Cardiac muscle cell (in vitro differentiated cells and primary cell): Measurements from ENCODE around the gene RUFY2. TPM values are rescaled to one million over a fixed set of nuclear protein-coding genes. Genes with fewer than 3 reads are reported as not detected.
A peak's percentile ranks its signal among the peaks of the same experiment; 100 is the strongest.
"Not testable (repeated sequence)": the region's sequence is repeated elsewhere in the genome, so short reads cannot be mapped to it uniquely, and the experiment has no call there.

Source experiments
- DNase-seq, 2 donors: peaks; one replicate each; pipeline versions ENCODE4 v3.0.0 to v3.0.0-alpha.2; 2010 to 2017; ENCODE audit warnings: low read depth in 1 of 2, low spot score in 1 of 2
- H3K27ac ChIP-seq: fragments of 200-600 bp; sonication (generic); 2 replicates; pipeline ENCODE4 v1.5.1; 2016
- H3K27me3 ChIP-seq: fragments of 200-600 bp; sonication (generic); 2 replicates; pipeline ENCODE4 v1.6.0; 2016; ENCODE audit warnings: control low read depth
- H3K36me3 ChIP-seq: fragments of 200-600 bp; sonication (generic); 2 replicates; pipeline ENCODE4 v1.5.1; 2016; ENCODE audit warnings: control low read depth
- H3K4me1 ChIP-seq: fragments of 200-600 bp; sonication (generic); 2 replicates; pipeline ENCODE4 v1.8.1; 2017; ENCODE audit warnings: low read depth, mild to moderate bottlenecking, mixed run types
- H3K4me3 ChIP-seq: fragments of 200-600 bp; sonication (generic); 2 replicates; pipeline ENCODE4 v1.5.1; 2016; ENCODE audit warnings: mild to moderate bottlenecking
- H3K9me3 ChIP-seq: fragments of 200-600 bp; sonication (generic); 2 replicates; pipeline ENCODE4 v1.5.1; 2017; ENCODE audit warnings: low read depth, mild to moderate bottlenecking, control low read depth
- polyA plus RNA-seq: library from polyadenylated mRNA; unstranded; fragments of >200 nt; fragmentation: Nextera tagmentation; extraction: Ambion mirVana; gene quantifications from 2 replicates; pipeline ENCODE4 v1.2.1, GENCODE V29; 2016
- total RNA-seq: library from RNA; depleted of rRNA; stranded (reverse); fragments of >200 nt; gene quantifications from 2 replicates; pipeline ENCODE4 v1.2.3, GENCODE V29; 2016
- TF ChIP-seq, protein P1 (sequence below): IDR thresholded peaks from 2 replicates; pipeline ENCODE4 v1.5.1; 2012; ENCODE audit warnings: low read depth, mild to moderate bottlenecking, low read length

The RUFY2 gene
- total RNA-seq (6.1 and 10.2 TPM in 2 replicates), polyA plus RNA-seq (12.1 and 16.2 TPM in 2 replicates)

- no peaks in the 10 kb centered on the region for H3K27me3 ChIP-seq
- H3K4me3 ChIP-seq: peak within 1 kb of the TSS; percentile 66
- H3K4me1 ChIP-seq: peaks cover 7% of the 10 kb centered on the region
- H3K36me3 ChIP-seq: no peaks in the 10 kb centered on the region
- H3K27ac ChIP-seq: peak within 1 kb of the TSS; percentile 90
- TF ChIP-seq, protein P1, sequence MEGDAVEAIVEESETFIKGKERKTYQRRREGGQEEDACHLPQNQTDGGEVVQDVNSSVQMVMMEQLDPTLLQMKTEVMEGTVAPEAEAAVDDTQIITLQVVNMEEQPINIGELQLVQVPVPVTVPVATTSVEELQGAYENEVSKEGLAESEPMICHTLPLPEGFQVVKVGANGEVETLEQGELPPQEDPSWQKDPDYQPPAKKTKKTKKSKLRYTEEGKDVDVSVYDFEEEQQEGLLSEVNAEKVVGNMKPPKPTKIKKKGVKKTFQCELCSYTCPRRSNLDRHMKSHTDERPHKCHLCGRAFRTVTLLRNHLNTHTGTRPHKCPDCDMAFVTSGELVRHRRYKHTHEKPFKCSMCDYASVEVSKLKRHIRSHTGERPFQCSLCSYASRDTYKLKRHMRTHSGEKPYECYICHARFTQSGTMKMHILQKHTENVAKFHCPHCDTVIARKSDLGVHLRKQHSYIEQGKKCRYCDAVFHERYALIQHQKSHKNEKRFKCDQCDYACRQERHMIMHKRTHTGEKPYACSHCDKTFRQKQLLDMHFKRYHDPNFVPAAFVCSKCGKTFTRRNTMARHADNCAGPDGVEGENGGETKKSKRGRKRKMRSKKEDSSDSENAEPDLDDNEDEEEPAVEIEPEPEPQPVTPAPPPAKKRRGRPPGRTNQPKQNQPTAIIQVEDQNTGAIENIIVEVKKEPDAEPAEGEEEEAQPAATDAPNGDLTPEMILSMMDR: peak; percentile 38
- no peaks in the 10 kb centered on the region for H3K9me3 ChIP-seq
- peak; percentile 88 for DNase-seq
Measured at GRCh38 chr10:68406815-68407548, at the start of gene RUFY2. TSS of gene RUFY2 (minus strand) at chr10:68407277. CDS start at chr10:68407189, 88 bp downstream.

DNA sequence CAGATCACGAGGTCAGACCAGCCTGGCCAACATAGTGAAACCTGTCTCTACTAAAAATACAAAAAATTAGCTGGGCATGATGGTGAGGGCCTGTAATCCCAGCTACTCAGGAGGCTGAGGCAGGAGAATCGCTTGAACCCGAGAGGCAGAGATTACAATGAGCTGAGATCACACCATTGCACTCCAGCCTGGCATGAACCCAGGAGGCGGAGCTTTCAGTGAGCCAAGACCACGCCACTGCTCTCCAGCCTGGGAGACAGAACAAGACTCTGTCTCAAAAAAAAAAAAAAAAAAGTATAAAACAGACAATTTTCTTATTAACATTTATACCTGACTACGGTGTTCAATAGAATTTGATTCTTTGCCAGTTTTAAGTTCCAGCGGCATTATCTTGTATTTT is 42.6 kb upstream of the RUFY2 start:
- not testable (repeated sequence) for H3K9me3 ChIP-seq, H3K4me1 ChIP-seq, H3K27me3 ChIP-seq, H3K36me3 ChIP-seq, H3K27ac ChIP-seq, H3K4me3 ChIP-seq
- peak in 1 of 2 donors; percentile 66 for DNase-seq

DNA sequence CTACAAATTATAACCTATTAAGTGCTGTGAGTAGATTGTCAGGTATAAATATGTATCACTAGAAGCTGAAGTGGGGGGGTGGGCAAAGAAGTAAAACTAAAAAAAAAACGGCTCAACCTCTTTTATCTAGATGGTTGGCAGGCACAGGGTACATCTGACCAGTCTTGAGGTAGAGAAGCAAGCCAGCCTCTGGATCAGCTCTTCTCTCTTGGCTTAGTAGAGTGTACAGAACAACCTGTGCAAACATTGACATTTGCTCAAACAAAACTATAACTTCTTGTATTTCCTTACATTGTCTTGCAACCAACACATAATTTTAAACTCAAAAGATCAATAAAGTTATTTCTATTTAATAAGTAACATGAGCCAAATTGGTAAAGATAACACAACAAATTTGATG is 39.1 kb upstream of the RUFY2 start:
- H3K27ac ChIP-seq: no peak overlapping the region
- TF ChIP-seq, protein P1: no peak
- no peak overlapping the region for H3K4me3 ChIP-seq
- no peak for DNase-seq
- H3K36me3 ChIP-seq: no peaks in the 10 kb centered on the region
- no peaks in the 10 kb centered on the region for H3K4me1 ChIP-seq
- H3K9me3 ChIP-seq: no peaks in the 10 kb centered on the region
- H3K27me3 ChIP-seq: no peaks in the 10 kb centered on the region

GRCh38 chr10:68442971-68443370 is 35.9 kb upstream of the RUFY2 start:
- TF ChIP-seq, protein P1: no peak
- Histone ChIP-seq H3K4me1 (no peaks in the 10 kb centered on the region), H3K4me3 (no peak overlapping the region), H3K9me3 (no peaks in the 10 kb centered on the region), H3K27me3 (no peaks in the 10 kb centered on the region), H3K36me3 (no peaks in the 10 kb centered on the region), H3K27ac (no peak overlapping the region)
- DNase-seq: no peak

- Histone ChIP-seq H3K27me3 (no peaks in the 10 kb centered on the region), H3K27ac (no peak overlapping the region), H3K9me3 (no peaks in the 10 kb centered on the region), H3K4me3 (no peak overlapping the region), H3K36me3 (peaks cover 8% of the 10 kb centered on the region), H3K4me1 (no peaks in the 10 kb centered on the region)
- DNase-seq: no peak
- TF ChIP-seq, protein P1: no peak
Measured at GRCh38 chr10:68440898-68441297, 33.8 kb upstream of the RUFY2 start.

DNA sequence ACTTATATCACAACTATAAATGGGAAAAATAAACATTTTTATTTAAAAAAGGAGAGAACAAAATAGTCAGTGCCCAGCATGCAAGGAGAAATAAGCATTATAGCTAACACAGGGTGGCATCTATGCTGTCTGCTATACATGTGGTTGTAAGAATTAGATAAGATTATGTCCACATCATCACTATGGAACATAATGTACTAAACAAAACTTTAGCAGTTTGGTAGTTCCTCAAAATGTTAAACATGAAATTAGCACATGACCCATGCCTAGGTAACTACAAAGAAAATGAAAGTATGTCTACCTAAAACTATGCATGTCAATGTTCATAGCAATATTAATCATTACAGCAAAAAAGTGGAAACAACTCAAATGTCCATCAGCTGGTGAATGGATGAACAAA is 28.7 kb upstream of the RUFY2 start:
- no peaks in the 10 kb centered on the region for H3K4me1 ChIP-seq
- H3K4me3 ChIP-seq: no peak overlapping the region
- H3K27ac ChIP-seq: no peak overlapping the region
- no peaks in the 10 kb centered on the region for H3K27me3 ChIP-seq
- no peaks in the 10 kb centered on the region for H3K9me3 ChIP-seq
- DNase-seq: no peak
- peaks cover 8% of the 10 kb centered on the region for H3K36me3 ChIP-seq
- TF ChIP-seq, protein P1: no peak
